HG03139 (cell line): ENCODE data around the gene CNTN6.
A peak's percentile ranks its signal among the peaks of the same experiment; 100 is the strongest.

Experiments used
- ATAC-seq: cut with Tn5 transposase; IDR thresholded peaks from one replicate; pipeline ENCODE4 v1.9.1; 2021; ENCODE audit not compliant: unreplicated experiment

CNTN6 gene

GRCh38 chr3:1092771-1093170 is at the start of gene CNTN6:
Gene CNTN6, plus strand, starts transcription at chr3:1093024. Its CDS starts 54,985 bp downstream, at chr3:1148009.
- no peak for ATAC-seq

GRCh38 chr3:1048558-1048957 is 44.3 kb upstream of the CNTN6 start:
- no peak for ATAC-seq

DNA sequence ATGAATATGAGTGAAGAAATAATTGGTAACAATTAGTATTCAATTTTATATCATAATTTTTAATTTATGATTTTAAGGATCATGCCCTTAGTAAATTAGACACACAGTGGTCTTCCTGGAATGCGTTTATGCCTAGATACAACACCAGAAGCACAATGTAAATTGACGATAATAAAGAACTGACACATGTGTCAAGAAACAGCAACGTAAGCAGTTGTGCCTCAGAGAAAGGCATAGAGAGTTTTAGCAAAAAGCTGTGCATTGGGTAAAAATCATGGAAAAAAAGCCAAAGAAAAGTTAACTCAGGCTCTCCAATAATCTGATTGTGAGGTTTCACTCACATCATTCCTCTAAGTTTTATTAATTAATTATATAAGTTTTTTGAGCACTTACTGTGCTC is 37.0 kb upstream of the CNTN6 start:
- no peak for ATAC-seq

- ATAC-seq = no peak
Measured at GRCh38 chr3:1056744-1057143, 36.1 kb upstream of the CNTN6 start.

DNA sequence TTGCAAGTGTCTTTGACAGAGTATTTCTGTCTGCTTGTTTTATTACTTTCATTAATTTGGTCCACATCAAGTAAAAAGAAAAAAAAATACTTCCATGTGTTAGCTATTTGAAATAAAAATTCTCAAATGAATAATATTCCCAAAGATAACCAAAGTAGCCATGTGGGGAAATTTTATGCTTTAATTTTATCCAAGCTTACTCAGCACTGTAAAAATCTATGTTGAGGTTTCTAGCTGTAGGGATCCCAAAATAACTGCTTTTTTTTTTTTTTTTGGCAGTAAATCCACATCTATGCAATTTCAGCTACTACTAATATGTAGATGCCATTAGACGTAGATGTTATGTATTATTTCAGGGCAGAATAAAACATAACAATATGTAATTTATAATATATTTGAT is 35.4 kb upstream of the CNTN6 start:
- no peak for ATAC-seq

- no peak for ATAC-seq
Measured at GRCh38 chr3:1068985-1069384, 23.8 kb upstream of the CNTN6 start.

GRCh38 chr3:1072041-1072440 is 20.8 kb upstream of the CNTN6 start:
- ATAC-seq = no peak

GRCh38 chr3:1079662-1080061 is 13.2 kb upstream of the CNTN6 start:
- no peak for ATAC-seq

DNA sequence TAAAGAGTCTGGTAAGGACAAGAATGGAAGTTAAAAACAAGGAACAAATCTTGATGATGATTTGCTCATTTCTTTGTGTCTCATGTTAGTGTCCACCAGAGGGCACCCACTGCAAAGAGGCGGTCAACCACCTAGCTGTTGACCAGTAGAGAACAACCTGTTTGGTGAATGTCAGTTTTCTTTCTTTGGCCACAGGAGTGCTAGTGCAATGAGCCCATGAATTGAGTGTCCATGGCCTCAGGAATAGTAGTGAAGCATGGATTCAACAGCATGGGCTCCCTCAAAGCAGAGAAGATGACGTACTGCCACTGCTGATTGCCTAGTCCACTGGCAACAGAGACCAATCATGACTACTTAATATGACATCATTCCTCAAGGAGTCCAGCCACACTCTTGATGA is 10.7 kb upstream of the CNTN6 start:
- ATAC-seq = peak; percentile 62

DNA sequence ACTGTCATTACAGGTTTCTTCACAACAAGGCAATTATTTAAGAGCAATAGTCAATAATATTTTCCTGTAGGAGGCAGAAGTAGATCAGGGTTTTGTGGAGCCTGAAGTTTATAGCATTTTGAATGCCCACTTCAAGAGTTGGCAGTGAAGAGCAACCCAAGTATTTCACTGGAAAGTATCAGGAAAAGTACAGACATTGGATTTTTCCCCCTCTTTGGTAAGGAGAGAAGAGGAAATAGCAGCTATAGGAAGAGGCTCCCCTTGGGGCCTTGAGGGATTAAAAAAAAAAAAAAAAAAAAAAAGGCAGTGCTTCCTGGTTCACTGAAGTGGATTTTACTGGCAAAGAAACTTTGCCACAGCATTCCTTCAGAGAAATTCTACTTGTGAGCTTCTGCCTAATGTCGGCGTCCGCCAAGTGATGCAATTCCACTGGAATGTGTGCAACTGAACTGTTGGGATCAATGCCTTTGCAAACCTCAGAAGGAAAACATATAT is 5.7 kb upstream of the CNTN6 start:
- ATAC-seq = no peak

DNA sequence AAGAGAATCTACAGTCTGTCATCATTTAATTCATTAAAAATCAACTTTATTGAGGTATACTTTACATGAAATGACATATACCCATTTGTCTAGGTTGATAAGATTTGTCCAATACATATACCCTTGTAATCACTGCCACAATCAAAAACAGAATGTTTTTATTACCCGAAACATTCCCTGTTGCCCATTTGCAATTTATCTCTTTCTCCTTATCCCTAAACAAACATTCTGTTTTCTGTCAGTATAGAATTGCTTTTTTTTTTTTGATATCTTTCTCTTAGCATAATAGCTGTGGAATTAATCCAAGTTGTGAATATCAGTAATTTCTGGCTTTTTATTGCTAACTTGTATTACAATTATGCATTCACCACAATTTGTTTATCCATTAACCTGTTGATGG is 4.3 kb upstream of the CNTN6 start:
- no peak for ATAC-seq

- no peak for ATAC-seq
Measured at GRCh38 chr3:1091286-1091685, 1.5 kb upstream of the CNTN6 start.

DNA sequence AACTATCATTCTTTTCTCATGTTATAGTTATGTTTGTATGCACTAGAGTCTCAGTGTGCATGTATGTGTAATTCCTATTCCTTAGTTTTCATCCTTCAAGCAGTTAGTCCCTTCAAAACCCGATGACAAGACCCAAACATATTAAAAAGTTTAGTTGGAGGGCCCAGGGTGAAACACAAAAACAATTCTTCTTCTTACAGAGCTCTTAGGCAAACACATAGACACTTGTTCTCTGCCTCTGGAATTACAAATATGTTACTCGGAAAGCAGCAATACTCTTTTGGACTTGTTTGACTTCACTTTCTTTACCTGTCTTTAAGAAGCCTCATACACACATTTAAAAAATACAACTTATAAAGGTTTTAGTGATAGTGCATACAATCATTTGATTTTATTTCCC is 763 bp upstream of the CNTN6 start:
- ATAC-seq = no peak

GRCh38 chr3:1093217-1093616 is 393 bp downstream of the CNTN6 start:
- ATAC-seq = no peak

- ATAC-seq = no peak
Measured at GRCh38 chr3:1103525-1103924, 10.7 kb downstream of the CNTN6 start.

GRCh38 chr3:1117843-1118473 is 25.1 kb downstream of the CNTN6 start:
- ATAC-seq = no peak

DNA sequence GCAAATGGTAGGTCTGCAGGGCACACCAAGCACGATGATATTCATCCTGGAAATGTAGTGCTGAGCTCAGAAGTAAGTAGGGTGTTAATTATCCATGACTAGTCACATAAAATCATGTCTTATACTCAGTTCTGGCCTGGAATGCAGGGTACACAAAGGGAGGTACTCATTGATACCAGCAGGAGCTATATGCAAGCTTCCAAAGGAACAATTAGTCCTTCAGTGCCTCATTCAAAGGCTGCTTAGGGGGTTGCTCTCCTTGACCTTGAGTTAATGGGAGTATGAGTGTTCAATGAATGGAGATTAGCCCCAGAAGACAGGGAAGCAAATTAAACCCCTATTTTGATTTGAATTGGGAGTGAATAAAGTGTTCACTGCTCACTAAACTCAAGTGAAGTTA is 38.3 kb downstream of the CNTN6 start:
- ATAC-seq = no peak

DNA sequence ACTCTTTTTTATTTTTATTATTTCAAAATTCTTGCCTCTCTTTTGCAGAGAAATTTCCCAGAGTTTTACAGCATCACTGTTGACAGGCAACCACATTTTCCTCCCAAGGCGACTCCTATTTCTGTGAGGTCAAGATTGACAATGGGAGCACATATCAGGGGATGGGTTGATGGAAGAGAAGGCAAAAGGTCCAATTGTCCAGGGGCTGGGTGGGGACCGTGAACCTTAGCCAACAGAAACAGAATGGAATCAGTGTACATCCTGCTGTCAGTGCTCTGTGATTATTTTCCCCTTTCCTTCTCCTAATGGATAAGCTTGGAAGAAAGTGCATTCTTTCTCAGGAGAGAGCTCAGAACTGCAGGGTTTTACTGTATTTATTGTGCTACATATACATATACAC is 42.4 kb downstream of the CNTN6 start:
- ATAC-seq = no peak

DNA sequence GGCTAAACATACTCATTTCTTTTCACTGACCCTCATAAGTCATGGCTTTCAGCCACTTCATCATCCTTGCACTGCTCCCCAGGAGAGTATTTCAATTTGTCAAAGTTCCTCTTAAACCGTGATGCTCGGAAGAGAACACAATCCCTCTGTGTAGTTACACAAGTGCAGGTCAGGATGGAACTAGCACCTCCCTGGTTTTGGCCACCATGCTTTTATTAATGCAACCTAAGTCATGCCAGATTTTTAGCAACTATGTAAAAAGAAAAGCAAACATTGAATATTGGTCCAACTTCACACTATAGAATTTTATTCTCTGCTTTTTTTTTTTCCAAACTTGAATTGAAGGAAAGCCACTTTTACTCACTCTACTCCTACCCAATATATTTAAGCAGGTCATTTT is 45.2 kb downstream of the CNTN6 start:
- ATAC-seq = no peak

- ATAC-seq = no peak
Measured at GRCh38 chr3:1139071-1139470, 46.2 kb downstream of the CNTN6 start.

DNA sequence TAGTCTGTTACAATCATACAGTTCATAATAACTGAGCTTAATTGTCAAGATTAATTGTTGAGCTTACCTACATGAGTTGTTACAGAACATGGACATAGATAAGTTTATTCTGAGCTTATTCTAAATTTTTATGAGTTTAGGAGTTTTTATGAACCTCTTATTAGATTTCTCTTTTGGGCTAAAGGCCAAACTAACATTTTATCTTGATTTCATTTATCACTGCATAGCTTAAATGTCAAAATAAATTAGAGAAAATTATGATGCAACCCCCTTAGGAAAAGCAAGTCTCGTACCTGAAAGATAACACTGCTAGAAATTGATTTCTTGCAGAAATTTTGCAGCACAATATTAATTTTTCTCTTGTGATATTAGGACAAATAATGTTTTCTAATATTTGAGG is 54.5 kb downstream of the CNTN6 start:
- ATAC-seq = no peak

DNA sequence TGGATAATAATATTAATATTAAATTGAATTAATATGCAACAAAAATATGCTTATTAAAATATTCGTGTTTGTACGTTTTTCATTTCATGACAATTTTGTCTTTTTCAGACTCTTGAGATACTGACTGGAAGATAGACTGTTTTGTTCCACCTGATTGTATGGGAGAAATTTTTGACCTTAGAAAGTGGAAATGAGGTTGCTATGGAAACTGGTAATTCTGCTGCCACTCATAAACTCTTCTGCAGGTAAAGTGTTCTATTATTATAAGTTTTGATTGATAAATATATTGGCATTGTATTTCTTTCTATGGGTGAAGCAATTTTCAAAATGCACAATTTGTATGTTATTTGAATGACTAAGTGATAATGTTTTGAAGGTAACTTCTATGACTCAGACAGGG is 55.0 kb downstream of the CNTN6 start:
- no peak for ATAC-seq

GRCh38 chr3:1164101-1164500 is 71.3 kb downstream of the CNTN6 start:
- ATAC-seq = no peak
